Cerebellar cortex (tissue), 1 donor: ENCODE data around the gene ARCN1.

Source experiments
- DNase-seq: peaks from one replicate; pipeline ENCODE4 v3.0.0-alpha.2; 2015; ENCODE audit warnings: low spot score

The ARCN1 gene

GRCh38 chr11:118639899-118640298 is 67.7 kb downstream of the ARCN1 start:
- DNase-seq, result no peak

GRCh38 chr11:118640332-118641154 is 68.3 kb downstream of the ARCN1 start:
- DNase-seq, result no peak

- DNase-seq, result peak; percentile 47
These were observed 69.3 kb downstream of the ARCN1 start for GRCh38 chr11:118641397-118642019.

GRCh38 chr11:118643142-118643994 is 71.2 kb downstream of the ARCN1 start:
- DNase-seq, result peak; percentile 82

GRCh38 chr11:118643995-118644345 is 71.8 kb downstream of the ARCN1 start:
- DNase-seq, result peak; percentile 86

GRCh38 chr11:118644496-118644895 is 72.3 kb downstream of the ARCN1 start:
- DNase-seq, result no peak

GRCh38 chr11:118645066-118645715 is 73.0 kb downstream of the ARCN1 start:
- DNase-seq, result peak; percentile 74

- DNase-seq, result no peak
These were observed 74.2 kb downstream of the ARCN1 start for GRCh38 chr11:118646393-118646792.

GRCh38 chr11:118648291-118648690 is 76.1 kb downstream of the ARCN1 start:
- DNase-seq, result no peak

- DNase-seq, result no peak
These were observed 77.7 kb downstream of the ARCN1 start for GRCh38 chr11:118649941-118650340.

GRCh38 chr11:118650366-118650765 is 78.2 kb downstream of the ARCN1 start:
- DNase-seq, result no peak

GRCh38 chr11:118651820-118652219 is 79.6 kb downstream of the ARCN1 start:
- DNase-seq, result no peak
